ENCODE results near the gene WASHC4.
"Not testable (repeated sequence)": the region's sequence is repeated elsewhere in the genome, so short reads cannot be mapped to it uniquely, and the experiment has no call there.

WASHC4 gene

GRCh38 chr12:105170139-105170538 lies 62.6 kb downstream of the WASHC4 start:
- no peak for DNase-seq

- DNase-seq = no peak
Observed at GRCh38 chr12:105171691-105172436, 64.3 kb downstream of the WASHC4 start.

GRCh38 chr12:105175397-105175990 lies 68.0 kb downstream of the WASHC4 start:
- no peak for DNase-seq

- no peak for DNase-seq
Observed at GRCh38 chr12:105177208-105177607, 69.7 kb downstream of the WASHC4 start.

GRCh38 chr12:105179114-105179513 lies 71.6 kb downstream of the WASHC4 start:
- not testable (repeated sequence) for DNase-seq

- DNase-seq = not testable (repeated sequence)
Observed at GRCh38 chr12:105183406-105183805, 75.9 kb downstream of the WASHC4 start.

GRCh38 chr12:105183976-105184375 lies 76.4 kb downstream of the WASHC4 start:
- DNase-seq = not testable (repeated sequence)

- DNase-seq = no peak
Observed at GRCh38 chr12:105189293-105189692, 81.8 kb downstream of the WASHC4 start.

GRCh38 chr12:105190530-105190929 lies 83.0 kb downstream of the WASHC4 start:
- no peak for DNase-seq

- DNase-seq = no peak
Observed at GRCh38 chr12:105192624-105193225, 85.2 kb downstream of the WASHC4 start.

GRCh38 chr12:105194947-105195346 lies 87.4 kb downstream of the WASHC4 start:
- DNase-seq = no peak

- DNase-seq = no peak
Observed at GRCh38 chr12:105196090-105196489, 88.6 kb downstream of the WASHC4 start.

- no peak for DNase-seq
Observed at GRCh38 chr12:105198961-105199360, 91.4 kb downstream of the WASHC4 start.

- DNase-seq = no peak
Observed at GRCh38 chr12:105200385-105200784, 92.9 kb downstream of the WASHC4 start.

GRCh38 chr12:105201299-105201698 lies 93.8 kb downstream of the WASHC4 start:
- DNase-seq = no peak

GRCh38 chr12:105202202-105202601 lies 94.7 kb downstream of the WASHC4 start:
- no peak for DNase-seq

- no peak for DNase-seq
Observed at GRCh38 chr12:105204127-105204526, 96.6 kb downstream of the WASHC4 start.

- DNase-seq = no peak
Observed at GRCh38 chr12:105204916-105205315, 97.4 kb downstream of the WASHC4 start.

- no peak for DNase-seq
Observed at GRCh38 chr12:105205322-105206048, 98.0 kb downstream of the WASHC4 start.

- DNase-seq = no peak
Observed at GRCh38 chr12:105206686-105207374, 99.3 kb downstream of the WASHC4 start.

GRCh38 chr12:105209091-105209490 lies 101.6 kb downstream of the WASHC4 start:
- DNase-seq = no peak

GRCh38 chr12:105212438-105212837 lies 104.9 kb downstream of the WASHC4 start:
- no peak for DNase-seq

- no peak for DNase-seq
Observed at GRCh38 chr12:105214148-105214547, 106.6 kb downstream of the WASHC4 start.
